ENCODE results near the gene GRIN2C.
A peak's percentile ranks its signal among the peaks of the same experiment; 100 is the strongest.

The GRIN2C gene

GRCh38 chr17:74816905-74817620 is 42.6 kb downstream of the GRIN2C start:
- no peak for TF ChIP-seq RAD21 (IDR thresholded peaks at IDR 0.05; ENCODE audit: low read depth)
- TF ChIP-seq EGR1 (IDR thresholded peaks at IDR 0.05), result no peak
- no peak for TF ChIP-seq TEAD4 (IDR thresholded peaks at IDR 0.05)
- no peak for TF ChIP-seq NFIC (IDR thresholded peaks at IDR 0.05)

GRCh38 chr17:74815550-74816370 is 43.9 kb downstream of the GRIN2C start:
- TF ChIP-seq TCF12 (IDR thresholded peaks at IDR 0.05; ENCODE audit: low read depth), result no peak
- TF ChIP-seq, protein P1, sequence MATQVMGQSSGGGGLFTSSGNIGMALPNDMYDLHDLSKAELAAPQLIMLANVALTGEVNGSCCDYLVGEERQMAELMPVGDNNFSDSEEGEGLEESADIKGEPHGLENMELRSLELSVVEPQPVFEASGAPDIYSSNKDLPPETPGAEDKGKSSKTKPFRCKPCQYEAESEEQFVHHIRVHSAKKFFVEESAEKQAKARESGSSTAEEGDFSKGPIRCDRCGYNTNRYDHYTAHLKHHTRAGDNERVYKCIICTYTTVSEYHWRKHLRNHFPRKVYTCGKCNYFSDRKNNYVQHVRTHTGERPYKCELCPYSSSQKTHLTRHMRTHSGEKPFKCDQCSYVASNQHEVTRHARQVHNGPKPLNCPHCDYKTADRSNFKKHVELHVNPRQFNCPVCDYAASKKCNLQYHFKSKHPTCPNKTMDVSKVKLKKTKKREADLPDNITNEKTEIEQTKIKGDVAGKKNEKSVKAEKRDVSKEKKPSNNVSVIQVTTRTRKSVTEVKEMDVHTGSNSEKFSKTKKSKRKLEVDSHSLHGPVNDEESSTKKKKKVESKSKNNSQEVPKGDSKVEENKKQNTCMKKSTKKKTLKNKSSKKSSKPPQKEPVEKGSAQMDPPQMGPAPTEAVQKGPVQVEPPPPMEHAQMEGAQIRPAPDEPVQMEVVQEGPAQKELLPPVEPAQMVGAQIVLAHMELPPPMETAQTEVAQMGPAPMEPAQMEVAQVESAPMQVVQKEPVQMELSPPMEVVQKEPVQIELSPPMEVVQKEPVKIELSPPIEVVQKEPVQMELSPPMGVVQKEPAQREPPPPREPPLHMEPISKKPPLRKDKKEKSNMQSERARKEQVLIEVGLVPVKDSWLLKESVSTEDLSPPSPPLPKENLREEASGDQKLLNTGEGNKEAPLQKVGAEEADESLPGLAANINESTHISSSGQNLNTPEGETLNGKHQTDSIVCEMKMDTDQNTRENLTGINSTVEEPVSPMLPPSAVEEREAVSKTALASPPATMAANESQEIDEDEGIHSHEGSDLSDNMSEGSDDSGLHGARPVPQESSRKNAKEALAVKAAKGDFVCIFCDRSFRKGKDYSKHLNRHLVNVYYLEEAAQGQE (IDR thresholded peaks at IDR 0.05; ENCODE audit: low read depth), result no peak
- peak; percentile 27; the same call in 1 of the 2 replicates for TF ChIP-seq RAD21 (IDR thresholded peaks at IDR 0.05; ENCODE audit: low read depth)
- no peak for TF ChIP-seq EGR1 (IDR thresholded peaks at IDR 0.05)
- no peak for TF ChIP-seq TEAD4 (IDR thresholded peaks at IDR 0.05)

DNA sequence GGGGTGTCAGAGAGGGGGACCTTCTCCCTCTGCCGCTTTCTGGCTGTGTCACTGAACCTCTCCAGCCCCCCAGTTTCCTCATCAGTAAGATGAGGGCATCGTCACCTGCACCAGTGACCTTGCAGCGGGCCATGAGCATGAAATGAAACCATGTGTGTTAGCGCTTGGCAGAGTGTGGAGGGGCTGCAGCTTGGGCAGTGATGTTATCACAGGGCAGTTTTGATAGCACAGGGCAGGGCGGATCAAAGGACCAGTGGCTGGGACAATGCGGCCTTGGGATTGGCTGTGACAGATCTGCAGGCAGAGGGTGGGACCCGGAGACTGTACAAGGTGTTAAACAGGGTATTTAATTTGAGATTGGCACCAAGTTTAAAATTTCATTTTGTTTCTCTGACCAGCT is 44.6 kb downstream of the GRIN2C start:
- TF ChIP-seq YY1 (IDR thresholded peaks at IDR 0.05; ENCODE audit: low read depth), result no peak
- TF ChIP-seq TAF1 (IDR thresholded peaks at IDR 0.05; ENCODE audit: low read depth), result no peak
- TF ChIP-seq, protein P2, sequence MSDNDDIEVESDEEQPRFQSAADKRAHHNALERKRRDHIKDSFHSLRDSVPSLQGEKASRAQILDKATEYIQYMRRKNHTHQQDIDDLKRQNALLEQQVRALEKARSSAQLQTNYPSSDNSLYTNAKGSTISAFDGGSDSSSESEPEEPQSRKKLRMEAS (IDR thresholded peaks at IDR 0.05), result no peak
- TF ChIP-seq TEAD4 (IDR thresholded peaks at IDR 0.05), result no peak
- no peak for TF ChIP-seq FOXM1 (IDR thresholded peaks at IDR 0.05; ENCODE audit: borderline replicate concordance, low read depth)
- TF ChIP-seq, protein P1 (IDR thresholded peaks at IDR 0.05; ENCODE audit: low read depth), result no peak
- TF ChIP-seq EP300 (IDR thresholded peaks at IDR 0.05; ENCODE audit: borderline replicate concordance), result no peak
- no peak for TF ChIP-seq TCF12 (IDR thresholded peaks at IDR 0.05; ENCODE audit: low read depth)
- no peak for TF ChIP-seq RAD21 (IDR thresholded peaks at IDR 0.05; ENCODE audit: low read depth)
- no peak for TF ChIP-seq CEBPB (IDR thresholded peaks at IDR 0.05)
- TF ChIP-seq NFIC (IDR thresholded peaks at IDR 0.05), result no peak
- TF ChIP-seq USF1 (IDR thresholded peaks at IDR 0.05), result no peak
- no peak for TF ChIP-seq ZBTB7A (IDR thresholded peaks at IDR 0.05; ENCODE audit: low read depth)
- TF ChIP-seq CREB1 (IDR thresholded peaks at IDR 0.05; ENCODE audit: low read depth), result no peak
- no peak for TF ChIP-seq EGR1 (IDR thresholded peaks at IDR 0.05)

DNA sequence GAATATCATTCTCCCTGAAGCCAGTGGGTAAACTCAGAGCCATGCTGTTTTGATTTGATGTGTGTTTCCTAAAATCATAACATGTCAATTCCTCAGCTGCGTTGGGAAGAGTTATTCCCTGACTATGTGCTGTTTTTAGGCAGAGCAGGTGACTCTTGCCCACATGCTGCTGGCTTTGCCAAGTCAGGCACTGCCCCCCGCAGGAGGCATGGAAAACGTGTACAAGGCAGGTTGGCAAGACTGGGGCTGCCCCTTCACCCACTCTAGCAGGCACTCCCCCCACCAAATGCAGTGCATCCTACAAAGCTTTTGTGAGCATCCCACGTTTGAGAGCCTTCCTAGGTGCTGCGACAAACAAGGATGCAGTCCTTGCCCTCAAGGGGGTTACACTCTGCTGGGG is 45.2 kb downstream of the GRIN2C start:
- TF ChIP-seq USF1 (IDR thresholded peaks at IDR 0.05) (no peak), RAD21 (IDR thresholded peaks at IDR 0.05; ENCODE audit: low read depth) (peak; percentile 41; the same call in 1 of the 2 replicates)

DNA sequence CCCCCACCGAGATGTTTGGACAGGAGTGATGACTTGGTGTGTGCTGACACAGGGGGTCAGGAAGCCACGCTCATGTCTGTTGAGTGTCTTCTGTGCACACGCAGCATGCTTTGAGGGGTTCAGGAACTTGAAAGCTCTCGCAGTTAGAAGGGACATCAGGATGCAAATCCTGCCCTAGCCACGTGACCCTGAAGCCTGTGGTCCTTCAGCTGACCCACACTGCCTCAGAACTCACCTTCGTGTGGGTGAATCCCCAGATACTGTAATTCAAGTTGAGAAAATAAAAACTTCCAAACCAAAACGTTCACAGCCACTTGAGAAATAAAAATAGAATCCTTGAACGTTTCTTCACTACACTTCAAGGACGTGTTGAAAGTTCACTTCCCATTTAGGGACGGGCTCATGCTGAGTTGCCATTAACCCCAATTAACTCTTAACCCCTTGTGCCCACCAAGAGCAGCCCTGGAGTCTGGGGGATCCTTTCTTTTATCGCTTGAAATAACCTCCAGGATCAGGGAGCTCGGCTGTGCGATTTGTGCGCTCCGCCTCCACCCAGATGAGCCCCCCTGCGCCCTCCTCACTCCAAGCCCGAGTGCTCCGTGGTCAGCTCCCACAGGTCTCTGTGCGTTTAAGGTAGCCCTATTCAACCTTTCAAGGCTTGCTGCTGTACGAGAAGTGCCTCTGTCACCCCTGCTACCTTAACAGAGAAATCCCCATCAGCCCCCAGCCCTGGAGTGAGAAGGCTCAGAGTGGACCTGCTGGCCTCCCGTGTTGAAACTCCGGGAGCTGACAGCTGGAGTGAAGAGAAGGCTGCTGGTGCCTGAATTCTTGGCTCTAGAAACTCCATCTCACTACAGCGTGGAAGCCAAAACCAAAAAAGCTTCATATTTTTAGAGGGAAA is 47.3 kb downstream of the GRIN2C start:
- no peak for TF ChIP-seq YY1 (IDR thresholded peaks at IDR 0.05; ENCODE audit: low read depth)
- no peak for TF ChIP-seq USF1 (IDR thresholded peaks at IDR 0.05)
- TF ChIP-seq FOXM1 (IDR thresholded peaks at IDR 0.05; ENCODE audit: borderline replicate concordance, low read depth), result no peak
- TF ChIP-seq TCF12 (IDR thresholded peaks at IDR 0.05; ENCODE audit: low read depth), result no peak
- TF ChIP-seq TAF1 (IDR thresholded peaks at IDR 0.05; ENCODE audit: low read depth), result no peak

Data from Ishikawa (cell line).